Left kidney (tissue), 2 donors: ENCODE data around the gene SRSF1. TPM values are rescaled to one million over a fixed set of nuclear protein-coding genes. Genes with fewer than 3 reads are reported as not detected.
"Not testable (repeated sequence)": the region's sequence is repeated elsewhere in the genome, so short reads cannot be mapped to it uniquely, and the experiment has no call there.

Experiments
- DNase-seq: peaks from one replicate; pipeline ENCODE4 v3.0.0-alpha.2; 2013
- polyA plus RNA-seq: library from polyadenylated mRNA; unstranded; fragments of 120-200 nt; gene quantifications from one replicate; pipeline ENCODE4 v1.2.1, GENCODE V29; 2013; ENCODE audit not compliant: insufficient read length

SRSF1 gene
- polyA plus RNA-seq, 1 donor, result 451 TPM

GRCh38 chr17:57994436-57994835 lies 12.6 kb downstream of the SRSF1 start:
- DNase-seq, result no peak

GRCh38 chr17:57993471-57994365 lies 13.3 kb downstream of the SRSF1 start:
- no peak for DNase-seq

- DNase-seq, result no peak
These were observed 15.5 kb downstream of the SRSF1 start for GRCh38 chr17:57991537-57991936.

- no peak for DNase-seq
These were observed 17.0 kb downstream of the SRSF1 start for GRCh38 chr17:57990037-57990436.

GRCh38 chr17:57988301-57989250 lies 18.5 kb downstream of the SRSF1 start:
- peak; percentile 65 for DNase-seq

- peak; percentile 78 for DNase-seq
These were observed 19.3 kb downstream of the SRSF1 start, which contains the start of gene VEZF1 for GRCh38 chr17:57987581-57988300. VEZF1 (minus strand) TSS chr17:57988254; CDS start chr17:57988111, 143 bp downstream.

GRCh38 chr17:57986841-57987580 lies 20.0 kb downstream of the SRSF1 start:
- DNase-seq, result peak; percentile 61

GRCh38 chr17:57985675-57985974 lies 21.4 kb downstream of the SRSF1 start:
- DNase-seq, result no peak

GRCh38 chr17:57984936-57985674 lies 21.9 kb downstream of the SRSF1 start:
- DNase-seq, result no peak

- no peak for DNase-seq
These were observed 22.7 kb downstream of the SRSF1 start for GRCh38 chr17:57984261-57984890.

GRCh38 chr17:57983446-57983845 lies 23.6 kb downstream of the SRSF1 start:
- DNase-seq, result no peak

- DNase-seq, result no peak
These were observed 24.4 kb downstream of the SRSF1 start for GRCh38 chr17:57982452-57983170.

- DNase-seq, result no peak
These were observed 26.5 kb downstream of the SRSF1 start for GRCh38 chr17:57980522-57980921.

- DNase-seq, result no peak
These were observed 28.0 kb downstream of the SRSF1 start for GRCh38 chr17:57979076-57979475.

GRCh38 chr17:57976594-57976993 lies 30.5 kb downstream of the SRSF1 start:
- no peak for DNase-seq

- DNase-seq, result no peak
These were observed 32.0 kb downstream of the SRSF1 start for GRCh38 chr17:57975044-57975443.

GRCh38 chr17:57974053-57974824 lies 32.8 kb downstream of the SRSF1 start:
- not testable (repeated sequence) for DNase-seq

GRCh38 chr17:57972151-57972550 lies 34.9 kb downstream of the SRSF1 start:
- DNase-seq, result no peak

- no peak for DNase-seq
These were observed 35.5 kb downstream of the SRSF1 start for GRCh38 chr17:57971572-57971971.
